ENCODE measurements around the gene QRSL1.
A peak's percentile ranks its signal among the peaks of the same experiment; 100 is the strongest.
"Not testable (repeated sequence)": the region's sequence is repeated elsewhere in the genome, so short reads cannot be mapped to it uniquely, and the experiment has no call there.

The QRSL1 gene

GRCh38 chr6:106629103-106629858, at the start of gene QRSL1, which contains the start of gene RTN4IP1:
TSS of gene QRSL1 (plus strand) at chr6:106629578. CDS start at chr6:106629682, 104 bp downstream.
TSS of gene RTN4IP1 (minus strand) at chr6:106629498. CDS start at chr6:106629021, 477 bp downstream.
- peak; percentile 82 for DNase-seq (ENCODE audit: low read depth, low spot score)

- no peak for DNase-seq (ENCODE audit: low read depth, low spot score)
These were observed 47.9 kb upstream of the QRSL1 start for GRCh38 chr6:106581468-106581867.

GRCh38 chr6:106586815-106587415, 42.5 kb upstream of the QRSL1 start:
- DNase-seq (ENCODE audit: low read depth, low spot score): no peak

GRCh38 chr6:106588937-106589336, 40.4 kb upstream of the QRSL1 start:
- not testable (repeated sequence) for DNase-seq (ENCODE audit: low read depth, low spot score)

- DNase-seq (ENCODE audit: low read depth, low spot score): no peak
These were observed 38.1 kb upstream of the QRSL1 start for GRCh38 chr6:106591111-106591825.

GRCh38 chr6:106599440-106599839, 29.9 kb upstream of the QRSL1 start:
- DNase-seq (ENCODE audit: low read depth, low spot score): no peak

GRCh38 chr6:106600329-106600728, 29.0 kb upstream of the QRSL1 start:
- DNase-seq (ENCODE audit: low read depth, low spot score): no peak

GRCh38 chr6:106608080-106608668, 21.2 kb upstream of the QRSL1 start:
- peak; percentile 54 for DNase-seq (ENCODE audit: low read depth, low spot score)

GRCh38 chr6:106609699-106610098, 19.7 kb upstream of the QRSL1 start:
- DNase-seq (ENCODE audit: low read depth, low spot score): no peak

GRCh38 chr6:106611030-106611429, 18.3 kb upstream of the QRSL1 start:
- no peak for DNase-seq (ENCODE audit: low read depth, low spot score)

GRCh38 chr6:106612671-106613416, 16.5 kb upstream of the QRSL1 start:
- no peak for DNase-seq (ENCODE audit: low read depth, low spot score)

- DNase-seq (ENCODE audit: low read depth, low spot score): peak; percentile 40
These were observed 15.8 kb upstream of the QRSL1 start for GRCh38 chr6:106613590-106613989.

- no peak for DNase-seq (ENCODE audit: low read depth, low spot score)
These were observed 15.2 kb upstream of the QRSL1 start for GRCh38 chr6:106614166-106614565.

- peak; percentile 84 for DNase-seq (ENCODE audit: low read depth, low spot score)
These were observed 14.7 kb upstream of the QRSL1 start for GRCh38 chr6:106614592-106615257.

- no peak for DNase-seq (ENCODE audit: low read depth, low spot score)
These were observed 12.1 kb upstream of the QRSL1 start for GRCh38 chr6:106617302-106617701.

- no peak for DNase-seq (ENCODE audit: low read depth, low spot score)
These were observed 11.5 kb upstream of the QRSL1 start for GRCh38 chr6:106617857-106618256.

- DNase-seq (ENCODE audit: low read depth, low spot score): no peak
These were observed 11.1 kb upstream of the QRSL1 start for GRCh38 chr6:106618324-106618723.

GRCh38 chr6:106619223-106619622, 10.2 kb upstream of the QRSL1 start:
- DNase-seq (ENCODE audit: low read depth, low spot score): no peak

- DNase-seq (ENCODE audit: low read depth, low spot score): no peak
These were observed 8.3 kb upstream of the QRSL1 start for GRCh38 chr6:106620931-106621672.

- DNase-seq (ENCODE audit: low read depth, low spot score): no peak
These were observed 7.0 kb upstream of the QRSL1 start for GRCh38 chr6:106622412-106622811.
